ENCODE measurements around the gene WAPL. TPM values are rescaled to one million over a fixed set of nuclear protein-coding genes. Genes with fewer than 3 reads are reported as not detected.

WAPL gene
- total RNA-seq, 1 donor from 2014 or later, result 43.2 TPM

DNA sequence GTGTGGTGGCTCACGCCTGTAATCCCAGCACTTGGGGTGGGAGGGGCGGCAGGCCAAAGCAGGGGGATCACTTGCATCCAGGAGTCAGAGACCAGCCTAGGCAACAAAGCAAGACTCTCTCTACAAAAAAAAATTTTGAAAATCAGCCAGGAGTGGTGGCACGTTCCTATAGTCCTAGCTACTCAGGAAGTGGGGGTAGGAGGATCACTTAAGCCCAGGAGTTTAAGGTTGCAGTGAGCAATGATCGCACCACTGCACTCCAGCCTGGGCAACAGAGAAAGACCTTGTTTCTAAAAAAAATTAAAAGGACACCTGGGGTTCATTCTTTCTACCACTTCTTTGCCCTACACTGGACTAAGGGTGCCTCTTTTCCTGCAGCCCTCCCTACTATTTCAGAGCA is 15.1 kb downstream of the WAPL start:
- H3K27me3 Mint-ChIP-seq (ENCODE audit: low read depth, unreplicated experiment), result no peaks in the 10 kb centered on the region
- no peaks in the 10 kb centered on the region for H3K27me3 ChIP-seq (ENCODE audit: insufficient read depth, low read length)
- H3K9me3 Mint-ChIP-seq (ENCODE audit: unreplicated experiment), result no peaks in the 10 kb centered on the region
- no peak overlapping the region for H3K4me2 ChIP-seq (ENCODE audit: low read length)
- peaks cover 97% of the 10 kb centered on the region for H3K79me2 ChIP-seq (ENCODE audit: insufficient read depth, low read length)
- no peak for FAIRE-seq
- H3K4me1 Mint-ChIP-seq (ENCODE audit: low read depth, unreplicated experiment), result peaks cover 11% of the 10 kb centered on the region
- DNase-seq (ENCODE audit: low read depth), result no peak
- H3K4me1 ChIP-seq (ENCODE audit: insufficient read depth, low read length), result peaks cover 11% of the 10 kb centered on the region
- peaks cover 74% of the 10 kb centered on the region for H4K20me1 ChIP-seq (ENCODE audit: insufficient read depth, low read length)
- H2AFZ ChIP-seq (ENCODE audit: low read depth, low read length), result no peak overlapping the region
- TF ChIP-seq, protein P1, sequence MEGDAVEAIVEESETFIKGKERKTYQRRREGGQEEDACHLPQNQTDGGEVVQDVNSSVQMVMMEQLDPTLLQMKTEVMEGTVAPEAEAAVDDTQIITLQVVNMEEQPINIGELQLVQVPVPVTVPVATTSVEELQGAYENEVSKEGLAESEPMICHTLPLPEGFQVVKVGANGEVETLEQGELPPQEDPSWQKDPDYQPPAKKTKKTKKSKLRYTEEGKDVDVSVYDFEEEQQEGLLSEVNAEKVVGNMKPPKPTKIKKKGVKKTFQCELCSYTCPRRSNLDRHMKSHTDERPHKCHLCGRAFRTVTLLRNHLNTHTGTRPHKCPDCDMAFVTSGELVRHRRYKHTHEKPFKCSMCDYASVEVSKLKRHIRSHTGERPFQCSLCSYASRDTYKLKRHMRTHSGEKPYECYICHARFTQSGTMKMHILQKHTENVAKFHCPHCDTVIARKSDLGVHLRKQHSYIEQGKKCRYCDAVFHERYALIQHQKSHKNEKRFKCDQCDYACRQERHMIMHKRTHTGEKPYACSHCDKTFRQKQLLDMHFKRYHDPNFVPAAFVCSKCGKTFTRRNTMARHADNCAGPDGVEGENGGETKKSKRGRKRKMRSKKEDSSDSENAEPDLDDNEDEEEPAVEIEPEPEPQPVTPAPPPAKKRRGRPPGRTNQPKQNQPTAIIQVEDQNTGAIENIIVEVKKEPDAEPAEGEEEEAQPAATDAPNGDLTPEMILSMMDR (IDR thresholded peaks at IDR 0.05; ENCODE audit: insufficient read depth, low read depth, low read length), result no peak
- no peak for TF ChIP-seq EZH2 (IDR thresholded peaks at IDR 0.05; ENCODE audit: insufficient read depth, low read length)
- no peak overlapping the region for H3K9ac ChIP-seq (ENCODE audit: low read length)
- H3K27ac ChIP-seq (ENCODE audit: low read depth, low read length), result no peak overlapping the region
- no peak overlapping the region for H3K4me3 ChIP-seq (ENCODE audit: insufficient read depth, low read depth, low read length)
- no peak overlapping the region for H3K4me3 Mint-ChIP-seq (ENCODE audit: unreplicated experiment)
- peaks cover 9% of the 10 kb centered on the region for H3K36me3 Mint-ChIP-seq (ENCODE audit: low read depth, unreplicated experiment)
- peak overlapping the region; percentile 75 for H3K27ac Mint-ChIP-seq (ENCODE audit: unreplicated experiment)
- peaks cover 7% of the 10 kb centered on the region for H3K36me3 ChIP-seq (ENCODE audit: insufficient read depth, low read length)
- H3K9me3 ChIP-seq (ENCODE audit: insufficient read depth, low read depth, low read length), result no peaks in the 10 kb centered on the region

- no peaks in the 10 kb centered on the region for H3K9me3 Mint-ChIP-seq (ENCODE audit: unreplicated experiment)
- H3K4me2 ChIP-seq (ENCODE audit: low read length), result no peak overlapping the region
- H3K4me1 ChIP-seq (ENCODE audit: insufficient read depth, low read length), result peaks cover 11% of the 10 kb centered on the region
- no peak for DNase-seq (ENCODE audit: low read depth)
- H3K36me3 ChIP-seq (ENCODE audit: insufficient read depth, low read length), result peaks cover 7% of the 10 kb centered on the region
- peak overlapping the region; percentile 75 for H3K27ac Mint-ChIP-seq (ENCODE audit: unreplicated experiment)
- no peak for FAIRE-seq
- TF ChIP-seq, protein P1 (IDR thresholded peaks at IDR 0.05; ENCODE audit: insufficient read depth, low read depth, low read length), result no peak
- no peak for TF ChIP-seq EZH2 (IDR thresholded peaks at IDR 0.05; ENCODE audit: insufficient read depth, low read length)
- peaks cover 9% of the 10 kb centered on the region for H3K36me3 Mint-ChIP-seq (ENCODE audit: low read depth, unreplicated experiment)
- H3K4me3 Mint-ChIP-seq (ENCODE audit: unreplicated experiment), result peak overlapping the region; percentile 28
- H3K27me3 ChIP-seq (ENCODE audit: insufficient read depth, low read length), result no peaks in the 10 kb centered on the region
- peaks cover 15% of the 10 kb centered on the region for H3K4me1 Mint-ChIP-seq (ENCODE audit: low read depth, unreplicated experiment)
- peaks cover 74% of the 10 kb centered on the region for H4K20me1 ChIP-seq (ENCODE audit: insufficient read depth, low read length)
- H3K27me3 Mint-ChIP-seq (ENCODE audit: low read depth, unreplicated experiment), result no peaks in the 10 kb centered on the region
- no peak overlapping the region for H3K4me3 ChIP-seq (ENCODE audit: insufficient read depth, low read depth, low read length)
- no peak overlapping the region for H2AFZ ChIP-seq (ENCODE audit: low read depth, low read length)
- peaks cover 97% of the 10 kb centered on the region for H3K79me2 ChIP-seq (ENCODE audit: insufficient read depth, low read length)
- no peaks in the 10 kb centered on the region for H3K9me3 ChIP-seq (ENCODE audit: insufficient read depth, low read depth, low read length)
- H3K9ac ChIP-seq (ENCODE audit: low read length), result no peak overlapping the region
- no peak overlapping the region for H3K27ac ChIP-seq (ENCODE audit: low read depth, low read length)
Measured at GRCh38 chr10:86506062-86506461, 15.5 kb downstream of the WAPL start.

- H3K36me3 ChIP-seq (ENCODE audit: insufficient read depth, low read length), result peaks cover 18% of the 10 kb centered on the region
- no peak for DNase-seq (ENCODE audit: low read depth)
- Mint-ChIP-seq H3K9me3 (ENCODE audit: unreplicated experiment) (no peaks in the 10 kb centered on the region), H3K27ac (ENCODE audit: unreplicated experiment) (no peak overlapping the region), H3K36me3 (ENCODE audit: low read depth, unreplicated experiment) (peaks cover 14% of the 10 kb centered on the region), H3K4me1 (ENCODE audit: low read depth, unreplicated experiment) (peaks cover 19% of the 10 kb centered on the region), H3K27me3 (ENCODE audit: low read depth, unreplicated experiment) (no peaks in the 10 kb centered on the region), H3K4me3 (ENCODE audit: unreplicated experiment) (no peak overlapping the region)
- FAIRE-seq, result no peak
- H4K20me1 ChIP-seq (ENCODE audit: insufficient read depth, low read length), result peaks cover 78% of the 10 kb centered on the region
- H3K4me1 ChIP-seq (ENCODE audit: insufficient read depth, low read length), result peaks cover 11% of the 10 kb centered on the region
- H3K4me2 ChIP-seq (ENCODE audit: low read length), result no peak overlapping the region
- no peak overlapping the region for H3K4me3 ChIP-seq (ENCODE audit: insufficient read depth, low read depth, low read length)
- no peaks in the 10 kb centered on the region for H3K9me3 ChIP-seq (ENCODE audit: insufficient read depth, low read depth, low read length)
- TF ChIP-seq EZH2 (IDR thresholded peaks at IDR 0.05; ENCODE audit: insufficient read depth, low read length), result no peak
- TF ChIP-seq, protein P1 (IDR thresholded peaks at IDR 0.05; ENCODE audit: insufficient read depth, low read depth, low read length), result no peak
- no peak overlapping the region for H2AFZ ChIP-seq (ENCODE audit: low read depth, low read length)
- H3K9ac ChIP-seq (ENCODE audit: low read length), result no peak overlapping the region
- no peaks in the 10 kb centered on the region for H3K27me3 ChIP-seq (ENCODE audit: insufficient read depth, low read length)
- no peak overlapping the region for H3K27ac ChIP-seq (ENCODE audit: low read depth, low read length)
- peaks cover 97% of the 10 kb centered on the region for H3K79me2 ChIP-seq (ENCODE audit: insufficient read depth, low read length)
Measured at GRCh38 chr10:86504510-86504909, 17.1 kb downstream of the WAPL start.
